GM19452 (cell line): ENCODE results near the gene MMP28.

Experiments
- ATAC-seq: cut with Tn5 transposase; IDR thresholded peaks from one replicate; pipeline ENCODE4 v1.9.1; 2021; ENCODE audit not compliant: unreplicated experiment

The MMP28 gene

DNA sequence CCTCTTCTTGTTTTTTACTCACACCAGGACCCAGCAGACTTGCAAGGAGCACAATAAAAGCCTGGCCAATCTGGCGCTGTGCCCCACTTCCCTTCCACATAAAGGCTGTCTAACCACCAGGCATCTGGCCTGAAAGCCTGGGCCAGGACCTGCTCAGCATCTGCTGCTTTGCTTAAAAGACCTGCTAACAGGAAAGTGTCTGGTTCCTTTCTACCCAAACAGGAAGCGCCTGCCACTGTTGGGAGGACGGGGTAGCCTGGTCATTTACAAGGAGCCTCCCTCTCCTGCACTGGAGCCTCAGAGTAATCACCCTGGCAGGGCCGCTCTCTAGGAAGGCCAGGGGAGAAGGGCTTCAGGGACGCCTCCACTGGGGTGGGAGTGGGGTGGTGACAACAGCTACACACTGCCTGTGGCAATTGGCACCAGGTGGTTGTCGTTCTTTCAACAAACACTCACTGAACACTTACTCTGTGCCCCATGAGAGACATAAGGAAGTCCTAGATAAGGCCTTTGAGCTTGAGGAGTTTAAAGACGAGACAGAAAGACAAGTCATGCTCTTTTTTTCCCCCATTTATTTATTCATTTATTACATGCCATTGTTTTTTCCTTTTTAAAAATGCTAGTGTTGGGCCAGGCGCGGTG is 6.3 kb upstream of the MMP28 start:
- ATAC-seq, result no peak

DNA sequence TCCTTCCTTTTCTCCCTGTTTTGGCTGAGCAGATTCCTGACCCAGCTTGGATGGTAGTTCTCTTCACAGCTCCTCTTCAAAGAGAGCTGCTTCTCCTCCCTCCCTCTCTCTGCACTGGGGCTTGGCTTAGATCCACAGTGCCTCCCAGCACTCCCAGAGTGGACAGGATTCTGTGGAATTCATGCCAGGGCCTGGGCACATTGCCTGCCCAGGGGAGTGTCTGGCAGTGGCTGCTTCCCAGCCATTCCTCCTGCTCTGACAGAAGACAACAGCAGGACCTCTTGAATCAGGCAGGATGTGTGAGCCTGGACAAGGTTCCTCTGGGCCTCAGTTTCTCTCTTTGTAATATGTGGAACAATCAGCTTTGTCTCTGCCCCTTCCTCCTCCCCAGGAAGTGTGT is 4.5 kb upstream of the MMP28 start:
- ATAC-seq, result no peak

DNA sequence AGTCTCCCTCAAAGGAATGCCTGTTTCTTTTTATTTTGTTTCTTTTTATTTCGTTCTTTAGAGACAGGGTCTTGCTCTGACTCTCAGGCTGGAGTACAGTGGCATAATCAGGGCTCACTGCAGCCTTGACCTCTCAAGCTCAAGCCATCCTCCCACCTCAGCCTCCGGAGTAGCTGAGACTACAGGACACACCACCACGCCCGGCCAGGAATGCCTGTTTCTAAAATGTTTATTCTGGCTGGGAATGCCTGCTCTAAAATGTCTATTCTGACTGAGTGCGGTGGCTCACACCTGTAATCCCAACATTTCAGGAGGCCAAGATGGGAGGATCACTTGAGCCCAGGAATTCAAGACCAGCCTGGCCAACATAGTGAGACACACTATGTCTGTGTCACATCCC is 2.5 kb upstream of the MMP28 start:
- no peak for ATAC-seq

DNA sequence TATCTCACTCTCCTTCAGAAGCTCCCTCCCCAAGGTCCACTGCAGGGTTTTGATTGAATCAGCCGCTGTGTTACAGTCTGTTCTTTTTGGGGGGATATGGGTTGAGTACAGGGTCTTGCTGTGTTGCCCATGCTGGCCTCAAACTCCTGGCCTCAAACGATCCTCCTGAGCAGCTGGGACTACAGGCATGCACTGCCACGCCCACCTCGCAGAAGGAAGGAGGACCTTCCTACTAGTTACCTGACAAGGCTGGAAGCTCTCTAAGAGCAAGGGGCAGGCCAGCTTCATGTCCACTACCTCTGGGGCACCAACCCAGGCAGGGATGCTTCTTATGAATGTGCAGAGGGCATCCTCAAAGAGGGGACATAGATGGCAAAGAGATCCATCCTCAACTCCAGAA is 1.9 kb upstream of the MMP28 start:
- ATAC-seq, result no peak

DNA sequence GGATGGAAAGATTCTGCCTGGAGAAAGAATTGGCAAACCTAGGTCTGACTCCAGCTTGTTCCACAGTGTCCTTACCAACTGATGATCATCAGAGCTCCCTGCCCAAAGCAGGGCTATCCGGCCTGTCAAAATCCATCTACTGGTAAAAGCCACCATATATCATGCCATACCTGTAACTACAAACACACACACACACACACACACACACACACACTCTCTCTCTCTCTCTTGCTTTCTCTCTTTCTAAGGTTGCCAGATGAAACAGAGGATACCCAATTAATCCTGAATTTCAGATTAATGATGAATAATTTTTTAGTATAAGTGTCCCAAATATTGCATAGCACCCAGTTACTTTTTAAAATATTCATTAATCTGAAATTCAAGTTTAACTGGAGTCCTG is 1.5 kb upstream of the MMP28 start:
- no peak for ATAC-seq

DNA sequence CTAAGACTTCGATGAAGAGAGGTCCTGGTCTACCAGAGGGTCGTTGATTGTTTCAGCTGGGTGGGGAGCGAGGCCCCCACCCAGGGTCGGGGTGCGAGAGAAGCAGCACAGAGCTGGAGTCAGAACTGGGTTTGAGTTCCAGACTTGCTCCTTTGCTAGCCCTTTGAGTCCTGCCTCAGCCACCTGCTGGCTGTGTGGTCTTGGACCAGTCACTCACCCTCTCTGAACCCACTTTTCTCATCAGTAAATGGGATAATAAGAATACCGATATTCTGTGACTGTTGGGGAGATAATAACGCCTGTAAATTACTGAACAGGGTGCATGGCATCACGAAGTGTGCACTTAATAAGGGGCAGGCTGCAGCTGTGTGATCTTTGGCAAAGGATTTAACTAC is 427 bp upstream of the MMP28 start:
- ATAC-seq, result no peak

DNA sequence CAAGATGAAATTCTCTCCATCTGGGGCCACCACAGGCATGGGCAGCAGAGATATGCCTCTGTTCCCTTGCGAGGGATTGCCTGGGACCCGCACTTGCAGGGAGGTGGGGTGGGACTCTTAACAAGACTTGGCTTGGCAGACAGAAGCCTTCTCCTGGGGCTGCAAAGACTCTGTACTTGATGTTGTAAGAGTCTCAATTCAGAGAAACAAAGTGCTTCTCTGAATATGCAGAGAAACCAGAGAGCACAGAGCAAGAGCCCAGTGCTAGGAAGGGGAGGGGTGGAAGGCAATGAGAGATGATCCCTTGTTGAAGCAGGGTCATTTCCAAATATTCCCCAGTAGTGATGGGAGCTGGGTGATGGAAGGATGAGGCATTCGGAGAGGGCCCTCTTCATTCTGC is 2.2 kb downstream of the MMP28 start:
- no peak for ATAC-seq

DNA sequence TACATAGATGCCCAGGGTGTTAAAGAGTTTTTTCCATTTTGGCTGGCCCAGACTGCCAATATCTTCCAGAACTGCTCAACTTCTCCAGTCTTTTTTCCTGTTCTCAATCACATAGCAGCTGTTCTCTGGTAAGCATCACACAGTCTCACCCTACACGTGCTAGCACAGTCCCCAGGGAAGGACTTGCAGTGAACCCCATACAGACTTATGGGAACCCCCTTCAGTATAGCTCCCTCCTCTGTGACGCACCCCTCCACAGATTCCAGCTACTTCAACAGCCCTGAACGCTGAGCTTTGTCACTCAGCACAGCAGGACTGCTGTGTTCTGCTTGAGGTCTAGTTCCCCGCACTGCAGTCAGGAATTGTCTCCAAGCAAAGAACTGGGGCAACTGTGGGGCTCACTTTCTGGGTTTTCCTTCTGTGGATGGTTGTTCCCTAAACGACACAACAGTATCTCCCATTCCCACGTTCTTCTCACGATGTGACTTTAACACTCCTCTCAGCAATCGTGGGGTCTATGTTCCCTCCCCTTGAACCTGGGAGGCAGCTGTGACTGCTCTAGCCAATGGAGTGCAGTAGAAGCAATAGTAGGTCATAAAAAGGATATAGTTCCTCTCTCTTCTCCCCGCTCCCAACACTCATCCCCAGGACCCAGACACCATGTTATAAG is 3.6 kb downstream of the MMP28 start:
- no peak for ATAC-seq

DNA sequence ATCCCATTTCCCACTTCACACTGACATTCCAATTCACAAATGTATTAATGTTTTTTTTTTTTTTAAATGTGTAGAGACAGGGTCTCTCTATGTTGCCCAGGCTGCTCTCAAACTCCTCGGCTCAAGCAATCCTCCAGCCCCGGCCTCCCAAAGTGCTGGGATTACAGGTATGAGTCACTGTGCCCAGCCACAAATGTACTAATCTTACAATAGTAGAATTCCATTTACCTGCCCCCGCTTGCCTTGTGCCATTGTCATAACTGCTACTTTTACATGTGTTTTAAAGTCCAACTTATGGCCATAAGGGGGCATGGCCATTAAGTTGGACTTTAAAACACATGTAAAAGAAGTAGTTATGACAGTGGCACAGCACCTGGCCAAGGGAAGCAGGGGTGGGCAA is 4.6 kb downstream of the MMP28 start:
- no peak for ATAC-seq

DNA sequence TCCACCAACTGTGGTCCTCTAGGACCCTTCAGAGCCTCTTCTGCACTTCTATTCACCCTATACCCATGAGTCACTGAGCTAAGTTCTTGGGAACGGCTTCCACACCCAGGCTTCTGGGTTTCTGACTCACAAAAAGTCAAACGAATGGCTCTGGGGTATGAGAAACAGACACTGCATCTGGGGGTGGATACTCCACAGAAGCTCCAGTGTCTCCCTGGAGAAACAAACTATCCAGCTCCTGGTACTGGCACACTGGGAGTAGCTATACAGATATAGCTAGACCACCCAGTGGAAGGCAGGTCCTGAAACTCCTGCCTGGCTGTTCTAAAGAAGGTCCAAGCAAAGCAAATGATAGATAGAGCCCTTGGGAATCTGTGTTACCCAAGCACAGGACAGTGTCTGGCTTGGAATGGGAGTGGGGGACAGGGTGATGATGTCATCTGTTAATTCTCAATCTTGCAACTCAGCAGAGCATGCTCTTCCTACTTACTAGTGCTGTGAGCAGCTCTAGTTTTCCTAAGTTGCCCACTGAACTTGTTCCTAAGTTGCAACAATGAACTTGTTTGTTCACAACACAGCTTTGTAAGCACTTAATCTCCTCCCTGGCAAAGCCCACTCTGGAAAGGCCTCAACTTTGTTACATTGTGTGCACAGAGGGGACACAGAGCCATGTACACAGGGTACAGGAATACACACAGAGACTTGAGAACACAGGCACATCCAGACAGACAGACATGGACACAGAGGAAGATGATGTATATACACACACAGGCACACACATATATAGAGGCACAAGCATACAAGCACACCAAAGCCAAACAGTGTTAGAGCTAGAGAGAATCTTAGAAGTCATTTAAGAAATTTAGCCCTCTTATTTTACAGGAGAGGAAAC is 6.7 kb downstream of the MMP28 start:
- no peak for ATAC-seq

DNA sequence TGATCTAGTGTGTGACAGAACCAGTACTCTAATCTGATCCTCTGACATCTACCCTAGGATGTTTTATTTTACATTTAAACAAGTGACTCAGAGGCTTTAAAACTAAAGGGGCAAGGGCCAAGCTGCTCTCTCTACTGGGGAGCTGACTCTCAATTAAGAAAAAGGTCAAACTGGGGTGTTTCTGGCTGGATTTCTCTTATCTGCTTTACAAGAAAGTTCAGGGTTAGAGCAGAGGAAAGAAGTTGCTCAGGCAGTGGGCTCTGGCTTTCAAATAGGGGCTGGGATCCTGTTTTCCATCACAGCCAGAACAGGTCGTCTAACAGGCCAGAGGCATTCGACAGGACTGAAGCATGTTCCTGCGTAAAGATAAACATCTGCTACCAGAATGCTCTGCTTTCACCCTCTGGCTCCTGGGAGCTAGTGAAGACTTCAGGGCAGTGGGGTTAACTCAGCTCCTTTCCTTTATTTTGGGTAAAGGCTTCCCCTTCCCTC is 8.5 kb downstream of the MMP28 start:
- ATAC-seq, result no peak

DNA sequence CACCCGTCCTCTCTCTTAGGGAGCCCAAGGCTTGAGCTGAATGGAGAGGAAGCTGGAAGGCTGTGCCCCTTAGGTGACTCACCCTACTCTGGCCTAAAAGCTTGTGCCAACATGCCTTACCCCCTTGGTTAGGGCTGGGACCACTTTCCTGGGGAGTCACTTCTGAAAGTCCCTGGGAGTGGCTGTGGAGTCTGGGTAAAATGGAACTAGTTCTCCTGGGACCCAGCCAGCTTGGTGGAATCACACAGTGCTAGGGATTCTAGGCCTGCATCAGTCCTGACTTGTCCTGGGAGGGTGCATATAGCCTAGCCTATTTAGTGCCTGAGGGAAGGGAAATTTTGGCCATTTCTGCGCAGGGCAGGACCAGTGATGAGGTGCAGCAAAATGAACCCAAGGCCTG is 10.5 kb downstream of the MMP28 start:
- no peak for ATAC-seq

DNA sequence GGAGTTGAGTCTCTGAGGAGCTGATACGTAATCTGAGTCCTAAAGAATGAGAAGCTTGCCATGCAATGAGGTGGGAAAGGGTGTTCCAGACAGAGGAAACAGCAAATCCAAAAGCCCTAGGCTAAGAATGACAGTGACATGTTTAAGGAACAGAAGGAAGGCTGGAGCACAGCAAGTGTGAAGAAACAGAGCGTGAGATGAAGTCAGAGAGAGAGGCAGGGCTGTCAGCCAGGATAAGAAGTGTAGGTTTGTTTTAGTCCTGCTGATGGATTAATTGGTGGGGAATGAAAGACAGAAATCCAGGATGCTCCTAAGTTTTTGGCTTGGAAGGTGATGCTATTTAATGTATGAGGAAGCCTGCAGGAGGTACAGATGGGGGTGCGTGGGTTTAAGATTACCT is 14.5 kb downstream of the MMP28 start:
- ATAC-seq, result no peak

DNA sequence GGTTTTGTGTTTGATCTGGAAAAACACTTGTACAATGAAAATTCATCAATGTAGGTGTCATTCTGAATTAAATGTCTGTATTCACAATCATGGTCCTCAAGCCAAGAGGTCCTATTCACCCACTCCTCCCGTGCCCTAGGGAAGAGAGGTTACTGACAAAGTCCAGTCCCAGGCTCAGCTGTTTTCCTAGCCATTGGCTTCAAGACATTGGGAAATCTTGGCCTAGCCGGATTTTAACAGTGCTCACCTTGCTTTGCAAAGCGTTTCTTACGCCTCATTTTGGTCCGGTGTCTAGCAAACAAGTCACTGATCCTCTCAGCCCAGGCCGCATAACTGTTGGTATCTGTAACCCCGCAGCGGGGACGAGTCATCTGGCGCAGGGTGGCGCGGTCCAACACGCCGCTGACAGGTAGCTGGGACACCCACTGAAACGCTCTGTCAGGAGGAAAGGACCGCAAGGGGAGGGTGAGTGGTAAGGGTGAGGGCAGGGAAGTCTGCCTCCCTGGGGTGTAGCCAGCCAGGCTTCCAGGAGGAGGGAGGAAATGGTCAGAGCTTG is 16.7 kb downstream of the MMP28 start:
- no peak for ATAC-seq

DNA sequence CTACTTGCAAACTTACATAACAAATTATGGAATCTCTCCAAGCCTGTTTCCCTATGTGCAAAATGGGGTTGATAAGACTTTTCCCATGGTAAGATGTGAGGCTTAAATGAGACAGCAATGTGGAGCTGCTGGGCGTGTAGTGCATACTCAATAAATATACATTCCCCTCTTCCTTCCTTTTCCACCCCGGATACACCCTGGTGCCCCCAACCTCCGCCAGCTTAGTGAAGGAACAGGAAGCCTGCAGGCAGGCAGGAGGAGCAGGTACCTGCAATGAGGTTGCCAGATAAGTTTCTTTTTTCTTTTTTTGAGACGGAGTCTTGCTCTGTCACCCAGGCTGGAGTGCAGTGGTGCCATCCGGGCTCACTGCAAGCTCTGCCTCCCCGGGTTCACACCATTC is 19.9 kb downstream of the MMP28 start:
- ATAC-seq, result no peak

DNA sequence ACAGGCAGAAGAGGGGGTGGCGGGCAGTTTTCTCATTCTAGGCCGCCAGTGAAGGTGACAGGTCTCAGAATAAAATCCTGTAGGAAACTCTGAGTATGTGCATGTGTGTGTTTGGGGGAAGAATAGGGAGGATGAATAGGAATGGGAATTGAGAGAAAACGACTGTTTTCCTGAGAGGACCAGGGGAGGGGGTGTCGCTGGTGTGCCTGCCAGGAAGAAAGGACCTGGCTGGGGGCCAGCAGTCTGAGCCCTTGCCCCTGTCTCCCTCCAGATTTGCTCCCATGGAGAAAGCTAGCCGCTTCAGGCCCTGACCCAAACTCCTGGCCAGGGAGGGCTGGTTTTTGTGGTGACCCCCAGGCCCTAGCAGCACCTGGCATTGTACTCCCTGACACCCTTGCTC is 20.4 kb downstream of the MMP28 start:
- no peak for ATAC-seq

DNA sequence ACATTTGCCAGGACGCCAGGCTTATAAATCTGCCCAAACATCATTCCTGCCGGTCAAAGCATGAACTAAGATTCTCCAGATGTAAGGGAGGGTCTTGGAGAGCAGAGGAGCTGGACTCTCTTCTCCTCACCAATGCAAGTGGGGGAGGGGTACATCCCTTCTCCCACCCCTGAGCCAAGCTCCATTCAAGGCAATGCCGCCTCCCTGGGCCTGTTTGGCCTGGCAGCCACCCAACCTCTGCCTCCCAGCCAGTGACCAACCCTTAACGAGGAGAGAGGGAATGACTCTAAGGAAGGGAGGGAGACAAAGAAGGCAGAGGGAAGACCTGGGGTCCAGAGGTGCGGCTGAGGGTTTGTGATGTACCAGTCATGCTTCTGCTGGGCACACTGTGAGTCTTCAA is 20.9 kb downstream of the MMP28 start:
- ATAC-seq, result no peak

DNA sequence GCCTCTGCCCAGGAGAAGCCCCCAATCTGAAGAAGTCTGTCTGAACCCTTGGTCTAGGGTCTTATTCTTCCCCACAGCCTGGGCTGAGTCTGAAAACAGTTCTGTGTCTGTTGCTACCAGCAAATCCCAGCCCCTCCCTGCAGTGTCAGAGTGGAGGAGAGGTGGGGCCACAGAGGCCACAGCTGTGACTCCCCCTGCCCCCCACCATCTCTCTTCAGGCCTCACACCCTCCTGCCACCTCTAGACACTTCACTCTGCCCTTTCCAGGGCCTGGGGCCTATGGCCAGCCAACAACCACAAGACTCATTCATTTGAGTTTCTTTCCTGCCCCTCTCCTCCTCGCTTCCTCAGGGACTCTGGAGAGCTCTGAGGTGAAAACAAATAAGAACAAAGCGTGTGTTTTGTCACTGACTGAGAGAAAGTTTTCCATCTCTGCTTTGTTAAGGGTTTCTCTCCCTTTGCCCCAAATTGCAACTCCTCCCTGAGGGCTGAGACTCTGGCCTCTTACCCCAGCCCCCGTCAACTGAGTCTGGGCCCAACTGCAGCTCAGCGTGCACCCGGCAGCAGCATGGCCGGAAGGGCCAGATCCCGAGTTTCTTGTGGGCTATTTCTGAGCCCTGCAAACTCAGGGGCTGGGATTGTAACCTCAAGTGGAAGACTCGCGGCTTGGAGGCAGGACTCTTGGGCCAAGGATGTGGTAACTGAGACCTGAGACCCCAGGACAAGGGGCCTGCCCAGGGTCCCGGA is 21.6 kb downstream of the MMP28 start:
- no peak for ATAC-seq

DNA sequence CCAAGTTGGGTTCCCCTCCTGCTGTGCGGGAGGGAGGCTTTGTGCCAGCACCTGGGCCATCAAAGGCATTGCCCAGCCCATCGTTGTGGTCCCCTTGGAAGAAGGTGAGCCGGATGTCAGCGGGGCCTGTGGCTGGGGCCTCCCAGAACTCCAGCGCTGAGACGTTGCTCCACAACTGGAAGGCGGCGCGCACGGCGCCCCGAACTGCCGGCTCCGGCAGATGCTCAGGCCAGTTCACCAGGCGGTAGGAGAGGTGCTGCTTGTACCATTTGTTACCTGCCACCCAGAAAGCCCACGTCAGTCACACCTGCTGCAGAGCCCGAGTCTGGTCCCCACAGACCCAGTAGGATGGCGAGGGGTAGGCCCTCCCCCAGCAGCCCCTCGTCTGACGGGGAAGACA is 22.3 kb downstream of the MMP28 start:
- ATAC-seq, result no peak

DNA sequence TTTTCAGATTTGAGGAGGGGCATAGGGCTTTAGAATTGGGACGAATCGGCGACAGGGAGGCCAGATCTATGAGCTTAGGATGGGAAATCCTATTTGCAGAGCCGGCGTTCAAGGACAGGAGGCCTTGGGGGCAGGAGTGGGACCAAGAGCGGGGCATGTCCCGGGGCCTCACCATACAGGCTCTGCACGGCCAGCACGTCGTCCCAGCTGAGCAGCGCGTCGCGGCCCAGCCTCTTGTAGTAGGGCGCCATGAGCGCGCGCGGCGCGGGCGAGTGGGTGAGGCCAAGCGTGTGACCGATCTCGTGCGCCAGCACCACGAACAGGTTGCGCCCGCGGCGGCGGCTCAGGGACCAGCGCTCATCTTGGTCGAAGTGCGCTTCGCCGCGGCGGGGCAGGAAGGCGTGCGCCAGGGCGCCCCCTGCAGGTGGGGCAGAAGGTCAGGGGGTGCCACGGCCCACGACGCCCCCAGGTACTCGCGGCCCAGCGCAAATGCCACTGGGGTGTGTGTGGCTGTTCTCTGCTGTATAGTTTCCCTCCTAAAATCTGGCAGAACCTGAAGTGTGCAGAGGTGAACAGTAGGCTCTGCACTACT is 25.4 kb downstream of the MMP28 start:
- no peak for ATAC-seq

DNA sequence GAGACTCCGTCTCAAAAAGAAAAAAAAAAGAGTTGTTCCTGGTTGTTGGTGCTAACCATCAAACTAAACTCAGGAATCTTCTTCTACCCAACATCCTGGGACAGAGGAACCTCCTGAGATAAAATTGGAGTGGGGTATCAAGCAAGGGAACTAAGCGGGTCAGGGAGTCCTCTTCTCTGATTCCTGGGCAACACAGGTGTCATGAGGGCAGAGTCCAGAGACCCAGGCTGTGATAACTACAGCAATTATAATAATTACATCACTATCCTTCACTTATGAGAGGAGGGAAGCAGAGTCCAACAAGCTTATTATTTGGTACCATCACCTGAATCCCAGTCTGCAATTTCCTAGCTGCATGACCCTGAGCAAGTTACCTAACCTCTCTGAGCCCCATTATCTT is 26.6 kb downstream of the MMP28 start:
- no peak for ATAC-seq
